Esophagus squamous epithelium (tissue), 4 donors: Measurements from ENCODE around the gene CACNA1D.

Experiments
- POLR2A ChIP-seq, 4 donors: fragments of 450-650 bp; IDR thresholded peaks; one replicate each; pipeline ENCODE4 v1.6.1; 2017; ENCODE audit warnings: antibody characterized with exemption in 4 of 4, mild to moderate bottlenecking in 4 of 4, moderate library complexity in 3 of 4
- TF ChIP-seq, protein P1 (sequence below), 6 experiments: fragments of 450-650 bp in 4 of 6; fragments of 200-600 bp in 2 of 6; sonication (generic) in 2 of 6; IDR thresholded peaks; one replicate each; pipeline ENCODE4 v1.5.1; 2016 to 2019; ENCODE audit warnings: antibody characterized with exemption in 6 of 6, mild to moderate bottlenecking in 4 of 6, moderate library complexity in 4 of 6

DNA sequence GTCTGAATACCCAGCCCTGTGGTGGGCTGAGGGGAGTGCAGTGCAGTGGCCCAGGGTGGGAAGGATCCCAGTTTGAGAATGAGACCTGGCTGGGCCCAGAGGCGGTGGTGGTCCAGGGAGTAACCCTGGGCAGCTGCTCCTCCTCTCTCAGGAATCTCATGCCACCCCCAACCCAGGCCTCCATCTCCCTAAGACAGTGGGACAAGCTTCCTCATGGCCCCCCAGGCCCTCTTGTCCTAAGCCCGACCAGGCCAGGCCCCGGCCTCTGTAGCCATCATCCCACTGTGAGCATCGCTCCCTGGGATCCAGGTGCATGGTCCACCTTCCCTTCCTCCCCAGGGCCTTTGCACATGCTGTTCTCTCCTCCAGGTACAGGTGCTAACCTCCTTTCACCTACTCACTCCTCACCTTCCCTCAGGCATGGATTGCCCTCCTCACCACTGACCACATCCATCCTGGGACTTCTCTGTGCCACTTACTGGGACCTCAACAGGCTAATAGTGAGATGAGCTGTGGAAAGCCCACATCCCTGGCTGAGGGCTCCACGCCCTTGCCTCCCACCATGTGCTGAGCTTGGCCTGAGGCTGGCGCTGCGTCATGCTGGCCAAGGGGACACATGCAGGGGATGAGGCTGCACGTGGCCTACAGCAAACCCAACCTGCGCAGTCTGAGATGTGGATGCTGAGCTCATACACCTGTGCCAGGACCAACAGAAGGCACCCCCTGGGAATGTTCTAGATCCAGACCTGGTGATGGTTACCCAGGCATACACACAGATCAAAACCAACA lies 341.9 kb downstream of the CACNA1D start:
- no peak for TF ChIP-seq POLR2A (IDR thresholded peaks at IDR 0.05)
- TF ChIP-seq, protein P1, sequence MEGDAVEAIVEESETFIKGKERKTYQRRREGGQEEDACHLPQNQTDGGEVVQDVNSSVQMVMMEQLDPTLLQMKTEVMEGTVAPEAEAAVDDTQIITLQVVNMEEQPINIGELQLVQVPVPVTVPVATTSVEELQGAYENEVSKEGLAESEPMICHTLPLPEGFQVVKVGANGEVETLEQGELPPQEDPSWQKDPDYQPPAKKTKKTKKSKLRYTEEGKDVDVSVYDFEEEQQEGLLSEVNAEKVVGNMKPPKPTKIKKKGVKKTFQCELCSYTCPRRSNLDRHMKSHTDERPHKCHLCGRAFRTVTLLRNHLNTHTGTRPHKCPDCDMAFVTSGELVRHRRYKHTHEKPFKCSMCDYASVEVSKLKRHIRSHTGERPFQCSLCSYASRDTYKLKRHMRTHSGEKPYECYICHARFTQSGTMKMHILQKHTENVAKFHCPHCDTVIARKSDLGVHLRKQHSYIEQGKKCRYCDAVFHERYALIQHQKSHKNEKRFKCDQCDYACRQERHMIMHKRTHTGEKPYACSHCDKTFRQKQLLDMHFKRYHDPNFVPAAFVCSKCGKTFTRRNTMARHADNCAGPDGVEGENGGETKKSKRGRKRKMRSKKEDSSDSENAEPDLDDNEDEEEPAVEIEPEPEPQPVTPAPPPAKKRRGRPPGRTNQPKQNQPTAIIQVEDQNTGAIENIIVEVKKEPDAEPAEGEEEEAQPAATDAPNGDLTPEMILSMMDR (IDR thresholded peaks at IDR 0.05), result no peak
